Fibroblast of villous mesenchyme (primary cell): ENCODE data around the gene GALNT16. TPM values are rescaled to one million over a fixed set of nuclear protein-coding genes. Genes with fewer than 3 reads are reported as not detected.
A peak's percentile ranks its signal among the peaks of the same experiment; 100 is the strongest.

Experiments used
- DNase-seq: peaks from one replicate; pipeline ENCODE4 v3.0.0-alpha.2; 2010; ENCODE audit warnings: low read depth
- H3K4me3 ChIP-seq: 2 replicates; pipeline ENCODE4 v1.5.1; 2011; ENCODE audit warnings: low read depth, mild to moderate bottlenecking, low read length
- total RNA-seq: library from RNA; depleted of rRNA; stranded (reverse); fragments of >200 nt; gene quantifications from 2 replicates; pipeline ENCODE4 v1.2.3, GENCODE V29; 2012
- TF ChIP-seq, protein P1 (sequence below): IDR thresholded peaks from 2 replicates; pipeline ENCODE4 v1.5.1; 2012; ENCODE audit warnings: low read depth, mild to moderate bottlenecking, low read length; ENCODE audit not compliant: insufficient read depth

Gene GALNT16
- total RNA-seq, 1 donor, result under 0.01 TPM

DNA sequence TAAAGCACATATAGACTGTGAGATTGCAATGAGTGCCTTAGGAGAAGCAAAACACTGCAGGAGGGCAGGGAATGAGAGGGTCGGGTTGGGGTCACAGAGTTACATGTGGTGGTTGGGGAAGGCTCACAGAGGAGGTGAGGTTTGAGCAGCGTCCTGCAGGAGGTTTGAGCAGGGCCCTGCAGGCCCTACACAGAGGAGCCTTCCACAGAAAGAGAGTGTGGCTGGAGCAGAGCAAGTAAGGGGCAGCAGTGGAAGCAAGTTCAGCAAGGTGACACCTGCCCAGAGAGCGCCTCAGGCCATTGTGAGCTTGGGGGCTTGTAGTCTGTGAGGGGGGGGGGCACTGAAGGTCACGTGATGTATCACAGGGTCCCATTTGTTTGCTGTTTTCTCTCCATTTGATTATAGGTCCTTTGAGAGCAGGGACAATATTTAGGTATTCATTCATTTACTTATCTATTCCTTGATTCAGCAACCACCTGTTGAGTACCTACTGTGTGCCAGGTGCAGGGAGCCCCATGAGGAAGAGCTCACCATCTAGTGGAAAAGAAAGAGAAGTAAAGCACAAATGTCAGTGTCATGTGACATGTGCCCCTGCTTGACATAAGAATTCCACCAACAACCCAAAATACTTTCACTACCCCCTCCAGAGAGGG lies 56.6 kb downstream of the GALNT16 start:
- TF ChIP-seq, protein P1, sequence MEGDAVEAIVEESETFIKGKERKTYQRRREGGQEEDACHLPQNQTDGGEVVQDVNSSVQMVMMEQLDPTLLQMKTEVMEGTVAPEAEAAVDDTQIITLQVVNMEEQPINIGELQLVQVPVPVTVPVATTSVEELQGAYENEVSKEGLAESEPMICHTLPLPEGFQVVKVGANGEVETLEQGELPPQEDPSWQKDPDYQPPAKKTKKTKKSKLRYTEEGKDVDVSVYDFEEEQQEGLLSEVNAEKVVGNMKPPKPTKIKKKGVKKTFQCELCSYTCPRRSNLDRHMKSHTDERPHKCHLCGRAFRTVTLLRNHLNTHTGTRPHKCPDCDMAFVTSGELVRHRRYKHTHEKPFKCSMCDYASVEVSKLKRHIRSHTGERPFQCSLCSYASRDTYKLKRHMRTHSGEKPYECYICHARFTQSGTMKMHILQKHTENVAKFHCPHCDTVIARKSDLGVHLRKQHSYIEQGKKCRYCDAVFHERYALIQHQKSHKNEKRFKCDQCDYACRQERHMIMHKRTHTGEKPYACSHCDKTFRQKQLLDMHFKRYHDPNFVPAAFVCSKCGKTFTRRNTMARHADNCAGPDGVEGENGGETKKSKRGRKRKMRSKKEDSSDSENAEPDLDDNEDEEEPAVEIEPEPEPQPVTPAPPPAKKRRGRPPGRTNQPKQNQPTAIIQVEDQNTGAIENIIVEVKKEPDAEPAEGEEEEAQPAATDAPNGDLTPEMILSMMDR, result no peak
- DNase-seq, result no peak
- H3K4me3 ChIP-seq, result no peak overlapping the region

DNA sequence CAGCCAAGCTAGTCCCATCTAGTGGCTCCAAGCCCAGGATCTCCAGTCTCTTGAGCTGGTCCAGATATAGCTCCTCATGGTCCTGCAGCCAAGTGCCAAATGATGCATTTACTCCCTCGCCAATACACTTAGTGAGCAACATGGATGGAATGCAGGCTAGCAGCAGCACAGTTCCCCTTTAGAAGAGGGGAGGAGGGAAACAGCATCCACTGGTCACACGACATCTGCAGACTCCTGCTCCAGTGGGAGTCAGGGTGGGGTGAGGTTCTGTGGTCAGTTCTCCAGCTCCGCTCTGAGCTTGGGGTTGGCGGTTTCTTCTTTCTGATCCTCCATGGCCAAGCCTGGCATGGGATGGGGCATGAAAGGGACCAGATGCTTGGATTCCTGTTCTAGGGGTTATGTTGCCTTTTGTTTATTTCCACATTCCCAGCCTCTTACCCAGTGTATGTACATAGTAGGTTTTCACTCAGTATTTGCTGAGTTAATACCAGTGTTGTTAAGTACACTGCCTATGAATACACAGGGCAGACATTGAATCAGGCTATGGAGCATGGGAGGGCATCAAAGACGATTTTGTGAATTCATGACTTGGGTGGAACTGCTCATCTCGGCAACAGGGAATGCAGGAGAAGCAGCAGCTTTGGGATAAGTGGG lies 57.3 kb downstream of the GALNT16 start:
- peak; percentile 86 for DNase-seq
- H3K4me3 ChIP-seq, result no peak overlapping the region
- TF ChIP-seq, protein P1, result no peak

DNA sequence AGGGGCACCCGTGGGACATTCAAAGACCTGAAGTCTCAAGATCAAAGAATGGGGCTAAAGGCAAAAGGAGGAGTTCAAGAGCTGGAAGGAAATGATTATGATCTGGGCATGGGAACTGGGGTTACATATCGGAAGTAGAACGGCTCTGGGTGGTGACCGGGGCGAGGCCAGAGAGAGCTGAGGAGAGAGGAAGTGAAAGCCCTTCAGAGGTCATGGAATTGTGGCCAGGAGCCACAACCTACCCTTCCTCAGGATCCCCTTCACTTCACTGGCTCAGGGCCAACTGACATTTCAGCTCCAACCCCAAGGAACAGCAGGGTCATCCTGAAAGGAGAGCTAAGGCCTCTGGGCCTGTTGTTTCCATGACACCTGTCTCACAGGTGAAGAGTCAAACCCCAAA lies 57.8 kb downstream of the GALNT16 start:
- no peak overlapping the region for H3K4me3 ChIP-seq
- no peak for DNase-seq
- TF ChIP-seq, protein P1, result no peak

DNA sequence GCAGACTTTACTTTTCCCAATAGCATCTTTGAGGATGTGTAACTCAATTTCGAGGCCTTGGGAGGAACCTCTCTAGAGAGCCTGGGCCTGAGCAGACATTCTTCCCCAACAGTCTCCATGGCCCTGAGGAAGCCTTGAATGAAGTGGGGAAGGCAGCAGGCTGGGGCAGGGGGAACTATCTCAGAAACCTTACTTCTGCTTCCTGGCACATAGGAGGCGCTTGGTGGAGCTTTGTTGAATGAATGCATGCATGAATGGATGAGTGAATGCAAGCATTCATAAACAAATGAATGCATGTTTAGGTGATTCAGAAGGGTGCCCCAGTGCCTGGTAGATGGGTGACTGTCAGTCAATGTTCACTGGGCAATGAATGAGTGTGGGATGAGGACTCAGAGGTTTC lies 58.3 kb downstream of the GALNT16 start:
- no peak overlapping the region for H3K4me3 ChIP-seq
- TF ChIP-seq, protein P1, result no peak
- no peak for DNase-seq

DNA sequence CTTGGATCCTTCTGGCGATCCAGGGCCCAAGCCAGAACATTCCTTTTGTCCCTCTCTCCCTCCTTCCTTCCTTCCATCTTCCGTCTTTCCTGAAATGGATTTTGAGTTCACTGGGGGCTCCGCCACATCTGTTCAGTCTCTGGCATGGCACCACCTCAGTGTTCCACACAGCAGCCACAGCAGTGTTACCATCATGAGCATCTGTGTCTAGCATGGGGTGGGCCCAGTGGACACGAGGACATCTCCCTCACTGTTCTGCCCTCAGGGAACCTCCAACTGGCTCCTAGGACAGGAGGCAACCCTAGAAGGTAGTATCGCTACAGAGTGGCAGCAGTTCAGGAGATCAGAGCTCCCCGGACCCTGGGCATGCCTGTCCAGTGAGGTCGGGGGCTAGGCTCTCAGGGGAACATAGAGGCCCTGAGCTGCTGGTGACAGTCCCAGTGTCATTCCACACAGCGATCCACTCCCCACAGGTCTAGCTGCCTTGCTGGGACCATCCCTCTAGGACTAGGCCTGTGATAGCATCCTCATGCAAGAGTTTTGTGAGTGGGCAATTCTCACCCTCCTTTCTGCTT lies 59.0 kb downstream of the GALNT16 start:
- no peak for DNase-seq
- no peak overlapping the region for H3K4me3 ChIP-seq
- TF ChIP-seq, protein P1, result no peak

DNA sequence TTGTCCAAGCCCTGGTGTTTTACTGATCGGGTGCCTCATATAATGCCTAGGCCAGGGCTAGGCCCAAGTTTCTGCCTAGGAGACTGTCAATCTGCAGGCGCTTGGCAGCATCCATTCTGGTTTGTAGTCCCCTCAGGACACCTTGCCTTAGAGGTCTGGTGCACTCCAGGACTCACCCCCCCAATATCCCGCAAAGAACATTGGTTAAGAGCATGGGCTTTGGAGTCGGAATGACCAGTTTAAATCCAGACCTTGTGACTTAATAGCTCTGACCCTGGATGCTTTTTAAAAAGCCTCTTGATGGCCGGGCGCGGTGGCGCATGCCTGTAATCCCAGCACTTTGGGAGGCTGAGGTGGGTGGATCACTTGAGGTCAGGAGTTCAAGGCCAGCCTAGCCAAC lies 60.0 kb downstream of the GALNT16 start:
- no peak for DNase-seq
- H3K4me3 ChIP-seq, result no peak overlapping the region
- TF ChIP-seq, protein P1, result no peak
